ENCODE data around the gene SLTM.
A peak's percentile ranks its signal among the peaks of the same experiment; 100 is the strongest.
"Not testable (repeated sequence)": the region's sequence is repeated elsewhere in the genome, so short reads cannot be mapped to it uniquely, and the experiment has no call there.

SLTM gene

DNA sequence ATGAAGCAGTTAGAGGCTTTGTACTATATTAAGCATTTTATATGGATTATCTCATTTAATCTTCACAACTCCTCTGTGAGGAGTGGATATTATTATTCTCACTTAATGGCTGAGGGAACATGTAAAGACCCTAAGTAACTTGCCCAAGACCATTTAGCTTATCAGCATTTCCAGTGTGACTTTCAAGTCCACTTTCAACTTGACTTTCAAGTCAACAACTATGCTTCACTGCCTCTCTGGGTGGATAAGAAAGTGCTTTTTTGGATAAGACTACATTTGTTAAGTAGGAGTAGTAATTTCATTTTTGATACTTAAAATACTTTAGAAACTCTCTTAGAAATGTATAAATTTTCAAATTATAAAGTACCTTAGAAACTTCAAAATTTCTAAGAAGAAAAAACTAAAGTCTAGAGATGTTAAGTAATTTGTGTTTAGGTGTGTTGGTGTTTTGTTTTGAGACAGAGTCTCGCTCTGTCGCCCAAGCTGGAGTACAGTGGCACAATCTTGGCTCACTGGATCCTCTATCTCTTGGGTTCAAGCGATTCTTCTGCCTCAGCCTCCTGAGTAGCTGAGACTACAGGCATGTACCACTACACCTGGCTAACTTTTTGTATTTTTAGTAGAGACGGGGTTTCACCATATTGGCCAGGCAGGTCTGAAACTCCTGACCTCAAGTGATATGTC is 90.6 kb downstream of the SLTM start:
- DNase-seq (ENCODE audit: low read depth): no peak
- H3K4me3 ChIP-seq (ENCODE audit: control insufficient read depth, low read depth, low read length): no peak overlapping the region
- TF ChIP-seq, protein P1, sequence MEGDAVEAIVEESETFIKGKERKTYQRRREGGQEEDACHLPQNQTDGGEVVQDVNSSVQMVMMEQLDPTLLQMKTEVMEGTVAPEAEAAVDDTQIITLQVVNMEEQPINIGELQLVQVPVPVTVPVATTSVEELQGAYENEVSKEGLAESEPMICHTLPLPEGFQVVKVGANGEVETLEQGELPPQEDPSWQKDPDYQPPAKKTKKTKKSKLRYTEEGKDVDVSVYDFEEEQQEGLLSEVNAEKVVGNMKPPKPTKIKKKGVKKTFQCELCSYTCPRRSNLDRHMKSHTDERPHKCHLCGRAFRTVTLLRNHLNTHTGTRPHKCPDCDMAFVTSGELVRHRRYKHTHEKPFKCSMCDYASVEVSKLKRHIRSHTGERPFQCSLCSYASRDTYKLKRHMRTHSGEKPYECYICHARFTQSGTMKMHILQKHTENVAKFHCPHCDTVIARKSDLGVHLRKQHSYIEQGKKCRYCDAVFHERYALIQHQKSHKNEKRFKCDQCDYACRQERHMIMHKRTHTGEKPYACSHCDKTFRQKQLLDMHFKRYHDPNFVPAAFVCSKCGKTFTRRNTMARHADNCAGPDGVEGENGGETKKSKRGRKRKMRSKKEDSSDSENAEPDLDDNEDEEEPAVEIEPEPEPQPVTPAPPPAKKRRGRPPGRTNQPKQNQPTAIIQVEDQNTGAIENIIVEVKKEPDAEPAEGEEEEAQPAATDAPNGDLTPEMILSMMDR (IDR thresholded peaks at IDR 0.05; ENCODE audit: control insufficient read depth, insufficient read depth, low read depth, low read length, missing control alignments): no peak

DNA sequence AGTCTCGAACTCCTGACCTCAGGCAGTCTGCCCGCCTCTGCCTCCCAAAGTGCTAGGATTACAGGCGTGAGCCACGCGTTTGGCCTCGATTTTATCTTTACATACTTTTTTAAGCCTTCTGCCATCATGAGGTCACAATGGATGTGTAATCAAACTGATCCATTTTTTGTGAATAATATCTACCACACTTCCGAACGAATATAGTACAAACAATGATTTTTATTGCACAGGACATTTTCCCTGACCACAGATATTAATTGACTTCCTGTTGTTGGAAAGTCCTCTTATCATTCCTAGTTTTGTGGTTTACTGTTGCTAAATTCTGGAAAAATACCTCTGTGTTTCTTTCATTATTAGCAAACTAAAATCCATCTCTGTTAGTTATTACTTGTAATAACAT is 93.4 kb downstream of the SLTM start:
- TF ChIP-seq, protein P1 (IDR thresholded peaks at IDR 0.05; ENCODE audit: control insufficient read depth, insufficient read depth, low read depth, low read length, missing control alignments): no peak
- H3K4me3 ChIP-seq (ENCODE audit: control insufficient read depth, low read depth, low read length): no peak overlapping the region
- DNase-seq (ENCODE audit: low read depth): peak; percentile 45

DNA sequence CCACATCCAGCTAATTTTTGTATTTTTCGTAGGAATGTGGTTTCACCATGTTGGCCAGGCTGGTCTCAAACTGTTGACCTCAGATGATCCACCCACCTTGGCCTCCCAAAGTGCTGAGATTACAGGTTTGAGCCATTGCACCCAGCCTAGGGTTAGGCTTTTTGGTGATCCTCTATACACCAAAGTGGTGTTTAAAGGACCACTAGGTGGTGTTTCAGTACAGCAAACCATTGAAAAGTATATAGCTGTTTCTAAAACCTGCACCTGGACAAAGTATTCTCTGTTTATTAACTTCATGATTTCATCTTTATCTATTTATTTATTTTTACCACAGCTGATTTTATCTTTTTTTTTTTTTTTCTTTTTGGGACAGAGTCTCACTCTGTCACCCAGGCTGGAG is 94.0 kb downstream of the SLTM start:
- TF ChIP-seq, protein P1 (IDR thresholded peaks at IDR 0.05; ENCODE audit: control insufficient read depth, insufficient read depth, low read depth, low read length, missing control alignments): peak; percentile 33
- no peak overlapping the region for H3K4me3 ChIP-seq (ENCODE audit: control insufficient read depth, low read depth, low read length)
- no peak for DNase-seq (ENCODE audit: low read depth)

- not testable (repeated sequence) for H3K4me3 ChIP-seq (ENCODE audit: control insufficient read depth, low read depth, low read length); DNase-seq (ENCODE audit: low read depth)
These were observed 99.6 kb downstream of the SLTM start for GRCh38 chr15:58833681-58834426.

- no peak overlapping the region for H3K4me3 ChIP-seq (ENCODE audit: control insufficient read depth, low read depth, low read length)
- no peak for DNase-seq (ENCODE audit: low read depth)
- TF ChIP-seq, protein P1 (IDR thresholded peaks at IDR 0.05; ENCODE audit: control insufficient read depth, insufficient read depth, low read depth, low read length, missing control alignments): no peak
These were observed 102.9 kb downstream of the SLTM start for GRCh38 chr15:58830556-58830955.
